Fibroblast of the aortic adventitia (primary cell): Measurements from ENCODE around the gene LASP1. TPM values are rescaled to one million over a fixed set of nuclear protein-coding genes. Genes with fewer than 3 reads are reported as not detected.
"Not testable (repeated sequence)": the region's sequence is repeated elsewhere in the genome, so short reads cannot be mapped to it uniquely, and the experiment has no call there.

Experiments
- DNase-seq: peaks from one replicate; pipeline ENCODE4 v3.0.0-alpha.2; 2010; ENCODE audit warnings: low read depth
- H3K4me3 ChIP-seq: 2 replicates; pipeline ENCODE4 v1.5.1; 2011; ENCODE audit warnings: low read depth, mild to moderate bottlenecking, control low read depth, low read length, moderate library complexity
- total RNA-seq: library from RNA; depleted of rRNA; stranded (reverse); fragments of >200 nt; gene quantifications from 2 replicates; pipeline ENCODE4 v1.2.3, GENCODE V29; 2012; ENCODE audit warnings: low replicate concordance
- TF ChIP-seq, protein P1 (sequence below): IDR thresholded peaks from 2 replicates; pipeline ENCODE4 v1.5.1; 2011; ENCODE audit warnings: mild to moderate bottlenecking, low read length, control low read depth, inconsistent platforms; ENCODE audit not compliant: insufficient read depth

The LASP1 gene
- total RNA-seq, 1 donor: 174 TPM

DNA sequence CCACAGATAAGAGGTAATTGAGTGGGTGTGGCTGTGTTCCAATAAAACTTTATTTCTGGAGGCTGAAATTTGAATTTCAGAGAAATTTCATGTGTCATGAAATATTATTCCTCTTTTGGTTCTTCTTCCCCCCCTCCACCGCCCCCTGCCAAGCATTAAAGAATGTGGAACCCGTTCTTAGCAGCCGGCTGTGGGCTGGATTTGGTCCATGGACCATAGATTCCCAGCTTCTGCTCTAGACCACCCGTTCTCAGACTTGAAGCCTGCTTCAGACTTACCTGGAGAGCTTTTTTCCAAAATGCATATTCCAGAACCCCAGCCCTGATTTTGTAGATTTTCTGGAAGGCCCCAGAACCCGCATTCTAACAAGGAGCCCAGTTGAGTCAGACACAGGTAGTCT is 40.5 kb downstream of the LASP1 start:
- DNase-seq: no peak
- no peak overlapping the region for H3K4me3 ChIP-seq
- TF ChIP-seq, protein P1, sequence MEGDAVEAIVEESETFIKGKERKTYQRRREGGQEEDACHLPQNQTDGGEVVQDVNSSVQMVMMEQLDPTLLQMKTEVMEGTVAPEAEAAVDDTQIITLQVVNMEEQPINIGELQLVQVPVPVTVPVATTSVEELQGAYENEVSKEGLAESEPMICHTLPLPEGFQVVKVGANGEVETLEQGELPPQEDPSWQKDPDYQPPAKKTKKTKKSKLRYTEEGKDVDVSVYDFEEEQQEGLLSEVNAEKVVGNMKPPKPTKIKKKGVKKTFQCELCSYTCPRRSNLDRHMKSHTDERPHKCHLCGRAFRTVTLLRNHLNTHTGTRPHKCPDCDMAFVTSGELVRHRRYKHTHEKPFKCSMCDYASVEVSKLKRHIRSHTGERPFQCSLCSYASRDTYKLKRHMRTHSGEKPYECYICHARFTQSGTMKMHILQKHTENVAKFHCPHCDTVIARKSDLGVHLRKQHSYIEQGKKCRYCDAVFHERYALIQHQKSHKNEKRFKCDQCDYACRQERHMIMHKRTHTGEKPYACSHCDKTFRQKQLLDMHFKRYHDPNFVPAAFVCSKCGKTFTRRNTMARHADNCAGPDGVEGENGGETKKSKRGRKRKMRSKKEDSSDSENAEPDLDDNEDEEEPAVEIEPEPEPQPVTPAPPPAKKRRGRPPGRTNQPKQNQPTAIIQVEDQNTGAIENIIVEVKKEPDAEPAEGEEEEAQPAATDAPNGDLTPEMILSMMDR: no peak

DNA sequence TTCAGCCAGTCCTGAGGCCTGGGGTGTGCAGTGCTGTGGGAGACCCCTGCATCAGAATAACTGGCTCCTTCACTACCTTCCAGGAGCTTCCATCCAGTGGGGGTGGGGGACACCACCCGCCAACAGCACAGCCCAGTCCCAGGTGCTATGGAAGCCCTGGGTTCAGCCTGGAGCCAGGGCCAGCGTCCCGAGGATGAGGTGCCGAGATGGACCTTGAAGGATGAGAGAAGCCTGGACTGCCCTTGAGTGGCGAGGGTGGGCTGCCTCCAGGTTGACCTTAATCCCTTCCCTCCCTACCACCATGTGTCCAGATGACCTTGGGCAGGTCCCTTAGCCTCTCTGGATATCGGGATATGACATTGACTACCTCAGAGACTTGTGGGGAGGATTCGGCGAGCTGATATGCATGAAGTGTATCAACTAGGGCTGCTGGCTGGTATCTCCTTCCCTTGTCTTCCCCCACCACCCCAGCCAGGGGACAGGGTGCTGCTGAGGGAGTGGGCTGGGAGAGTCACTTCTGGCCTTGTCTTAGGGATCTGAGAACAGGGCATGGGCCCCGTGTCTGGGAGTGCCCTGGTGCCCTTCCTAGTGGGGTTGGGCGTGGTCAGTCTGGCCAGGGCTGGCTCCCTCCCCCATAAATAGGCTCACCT is 41.3 kb downstream of the LASP1 start:
- DNase-seq: no peak
- TF ChIP-seq, protein P1: no peak
- H3K4me3 ChIP-seq: no peak overlapping the region

- not testable (repeated sequence) for DNase-seq, H3K4me3 ChIP-seq
These were observed 41.8 kb downstream of the LASP1 start for GRCh38 chr17:38911731-38912081.

DNA sequence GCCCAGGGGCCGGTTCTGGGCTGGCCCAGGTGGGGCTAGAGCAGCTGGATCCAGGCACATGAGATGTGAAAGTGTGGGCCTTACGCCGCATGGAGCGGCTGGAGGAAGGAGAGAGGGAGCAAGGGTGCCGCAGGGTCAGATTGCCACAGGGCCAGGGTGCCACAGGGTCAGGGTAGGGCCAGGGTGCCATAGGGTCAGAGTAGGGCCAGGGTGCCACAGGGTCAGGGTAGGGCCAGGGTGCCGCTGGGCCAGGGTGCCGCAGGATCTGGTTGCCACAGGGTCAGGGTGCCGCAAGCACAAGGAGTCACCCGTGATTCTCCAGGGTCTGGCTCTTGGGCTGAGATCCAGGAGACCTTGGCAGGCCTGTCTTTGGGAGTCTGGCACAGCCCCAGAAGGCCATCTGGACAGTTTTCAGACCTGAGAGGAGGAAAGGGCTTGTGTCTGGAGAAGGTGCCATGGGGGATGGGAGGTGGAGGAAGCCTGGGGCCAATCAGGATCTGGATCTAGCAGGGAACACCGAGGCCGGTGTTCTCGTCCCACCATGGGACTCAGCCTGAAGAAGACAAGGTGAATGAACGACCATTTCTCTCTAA is 42.5 kb downstream of the LASP1 start:
- TF ChIP-seq, protein P1: no peak
- H3K4me3 ChIP-seq: no peak overlapping the region
- peak; percentile 66 for DNase-seq

DNA sequence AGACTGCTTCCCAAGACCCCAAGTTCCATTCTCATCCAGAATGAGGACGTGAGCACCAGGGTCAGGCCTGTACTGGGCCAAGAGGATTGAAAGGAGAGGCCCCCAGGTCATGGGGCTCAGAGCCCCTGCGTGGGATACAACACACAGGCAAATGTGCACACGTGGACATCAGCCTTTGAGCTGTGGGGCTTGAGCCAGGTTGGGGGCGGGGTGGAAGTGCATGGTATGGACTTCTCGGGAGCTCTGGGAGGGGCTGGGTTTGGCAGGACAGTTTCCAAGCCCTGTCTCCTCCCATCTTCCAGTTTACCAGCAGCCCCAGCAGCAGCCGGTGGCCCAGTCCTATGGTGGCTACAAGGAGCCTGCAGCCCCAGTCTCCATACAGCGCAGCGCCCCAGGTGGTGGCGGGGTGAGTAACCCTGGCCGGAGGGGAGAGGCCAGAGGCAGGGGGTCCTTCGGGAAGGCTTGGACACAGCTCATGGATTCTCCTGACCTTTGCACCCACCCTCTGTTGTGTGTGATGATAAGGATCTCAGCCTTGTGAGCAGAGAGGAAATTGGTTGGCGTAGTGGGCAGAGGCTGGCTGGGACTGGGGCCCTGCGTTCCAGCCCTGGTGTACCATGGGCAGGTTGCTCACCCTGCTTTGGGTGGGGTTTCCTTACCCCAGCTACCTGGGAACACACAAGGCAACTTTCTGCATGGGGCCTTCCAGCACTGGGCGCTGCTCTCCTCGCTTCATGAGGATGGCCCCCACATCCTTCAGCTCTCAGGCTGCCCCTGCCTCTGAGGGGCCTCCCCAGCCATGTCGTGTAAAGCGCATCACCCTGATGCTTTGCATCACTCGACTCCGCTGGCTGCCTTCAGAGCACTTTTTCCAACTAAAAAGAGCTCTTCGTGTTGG is 45.1 kb downstream of the LASP1 start:
- TF ChIP-seq, protein P1: no peak
- H3K4me3 ChIP-seq: no peak overlapping the region
- no peak for DNase-seq

- no peak overlapping the region for H3K4me3 ChIP-seq
- TF ChIP-seq, protein P1: no peak
- DNase-seq: no peak
These were observed 45.8 kb downstream of the LASP1 start for GRCh38 chr17:38915639-38915995.

DNA sequence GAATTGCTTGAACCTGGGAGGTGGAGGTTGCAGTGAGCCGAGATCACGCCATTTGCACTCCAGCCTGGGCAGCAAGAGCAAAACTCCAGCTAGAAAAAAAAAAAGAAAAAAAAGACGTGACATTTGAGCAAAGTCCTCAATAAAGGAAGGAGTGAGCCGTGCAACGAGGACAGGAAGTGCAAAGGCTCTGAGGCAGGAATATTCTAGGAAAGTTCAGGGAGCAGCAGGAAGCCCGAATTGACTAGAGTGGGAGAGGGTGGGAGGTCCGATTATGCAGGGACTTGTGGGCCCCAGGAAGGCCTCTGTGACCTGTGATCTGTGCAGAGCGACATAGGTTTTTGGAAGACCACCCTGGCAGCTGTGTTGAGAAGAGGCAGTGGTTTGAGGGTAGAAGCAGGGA is 46.9 kb downstream of the LASP1 start:
- no peak overlapping the region for H3K4me3 ChIP-seq
- no peak for DNase-seq
- TF ChIP-seq, protein P1: no peak
